Measurements from ENCODE around the gene AOPEP.

- TF ChIP-seq CTCF (IDR thresholded peaks at IDR 0.05): no peak
- TF ChIP-seq POLR2A (IDR thresholded peaks at IDR 0.05): no peak
Measured at GRCh38 chr9:95047452-95048224, 321.1 kb downstream of the AOPEP start.
